Upper lobe of left lung (tissue), 6 donors: ENCODE measurements around the gene TEX44. TPM values are rescaled to one million over a fixed set of nuclear protein-coding genes. Genes with fewer than 3 reads are reported as not detected.
A peak's percentile ranks its signal among the peaks of the same experiment; 100 is the strongest.

Experiments used
- ATAC-seq, 2 donors: fragments of 200-7000 bp; cut with Tn5 transposase; one replicate each; pipeline ENCODE4 v1.9.1; 2022; ENCODE audit warnings: mild to moderate bottlenecking in 2 of 2, moderate library complexity in 2 of 2; ENCODE audit not compliant: low FRiP score in 2 of 2
- DNase-seq, 2 donors: peaks; one replicate each; pipeline ENCODE4 v3.0.0-alpha.2; 2019 to 2020
- H3K27ac ChIP-seq, 4 donors: fragments of 200-600 bp; sonication (generic); one replicate each; pipeline ENCODE4 v1.5.1; 2016 to 2019
- H3K27me3 ChIP-seq, 4 donors: fragments of 200-600 bp; sonication (generic); one replicate each; pipeline ENCODE4 v1.5.1; 2017 to 2019
- H3K36me3 ChIP-seq, 4 donors: fragments of 200-600 bp; sonication (generic); one replicate each; pipeline ENCODE4 v1.5.1; 2016 to 2019
- H3K4me1 ChIP-seq, 4 donors: fragments of 200-600 bp; sonication (generic); one replicate each; pipeline ENCODE4 v1.5.1; 2018 to 2019
- H3K4me3 ChIP-seq, 4 donors: fragments of 200-600 bp; sonication (generic); one replicate each; pipeline ENCODE4 v1.5.1; 2017 to 2019; ENCODE audit warnings: mild to moderate bottlenecking in 2 of 4, moderate library complexity in 1 of 4
- H3K9me3 ChIP-seq, 4 donors: fragments of 200-600 bp; sonication (generic); one replicate each; pipeline ENCODE4 v1.5.1; 2018 to 2019
- CTCF ChIP-seq, 6 experiments: fragments of 450-650 bp in 4 of 6; fragments of 200-600 bp in 2 of 6; sonication (generic) in 2 of 6; IDR thresholded peaks; one replicate each; pipeline ENCODE4 v1.5.1; 2016 to 2019; ENCODE audit warnings: antibody characterized with exemption in 6 of 6
- EP300 ChIP-seq, 4 donors: sonication (generic); formaldehyde crosslinking; IDR thresholded peaks; one replicate each; pipeline ENCODE4 v1.5.1; 2017; ENCODE audit warnings: antibody characterized with exemption in 4 of 4, control low read depth in 2 of 4
- POLR2A ChIP-seq, 4 donors: fragments of 450-650 bp; IDR thresholded peaks; one replicate each; pipeline ENCODE4 v1.5.1; 2016 to 2017; ENCODE audit warnings: antibody characterized with exemption in 4 of 4, mild to moderate bottlenecking in 2 of 4
- POLR2AphosphoS5 ChIP-seq, 2 donors: sonication (generic); formaldehyde crosslinking; IDR thresholded peaks; one replicate each; pipeline ENCODE4 v1.5.1; 2017; ENCODE audit warnings: antibody characterized with exemption in 2 of 2
- WGBS, 2 donors: methylation state at CpG; one replicate each; pipeline ENCODE4 v1.1.5; 2017 to 2018; 5-methylcytosine and 5-hydroxymethylcytosine counted together
- total RNA-seq, 6 donors: library from RNA; depleted of rRNA in 4 of 6; stranded (reverse); fragments of >200 nt in 4 of 6; gene quantifications; one replicate each; pipeline versions ENCODE4 v1.1.0 to v1.2.1, GENCODE V29; 2016 to 2021
- donor health status: DM: no; HTN: no; CAD: no; lungs with moderate emphysema.
- donor health status: DM: no; HTN: yes; CAD: no; lungs with severe emphysema.

TEX44 gene
- total RNA-seq = not detected

GRCh38 chr2:231592636-231593145 lies at the start of gene TEX44:
Gene TEX44 (plus strand): TSS chr2:231592864. CDS start chr2:231592952, 88 bp downstream.
- Histone ChIP-seq H3K9me3 (no peaks in the 10 kb centered on the region), H3K27me3 (no peaks in the 10 kb centered on the region), H3K4me1 (no peaks in the 10 kb centered on the region), H3K27ac (no peak within 1 kb of the TSS), H3K4me3 (no peak within 1 kb of the TSS), H3K36me3 (no peaks in the 10 kb centered on the region)
- 75 to 96% methylated on average over 2 to 6 of the region's 6 CpGs for WGBS, 2 donors
- no peak for TF ChIP-seq POLR2A (IDR thresholded peaks at IDR 0.05)
- no peak for TF ChIP-seq EP300 (IDR thresholded peaks at IDR 0.05)
- no peak for TF ChIP-seq CTCF (IDR thresholded peaks at IDR 0.05)
- no peak for TF ChIP-seq POLR2AphosphoS5 (IDR thresholded peaks at IDR 0.05)
- DNase-seq = no peak
- ATAC-seq = no peak

GRCh38 chr2:231545105-231545902 lies 47.4 kb upstream of the TEX44 start:
- Histone ChIP-seq H3K9me3 (peaks cover 0 to 13% (median 8%) of the 10 kb centered on the region in 4 donors), H3K27me3 (no peaks in the 10 kb centered on the region), H3K36me3 (no peaks in the 10 kb centered on the region), H3K4me3 (no peak overlapping the region), H3K4me1 (peaks cover 16 to 32% (median 25%) of the 10 kb centered on the region in 4 donors), H3K27ac (peak overlapping the region; percentile 50 to 86 (median 78))
- WGBS, 2 donors = 31% methylated on average over 14 of the region's 14 CpGs
- DNase-seq = peak in 1 of 2 donors; percentile 78
- ATAC-seq = peak; percentile 90 to 91
- peak in 1 of 2 donors; percentile 78 for TF ChIP-seq POLR2AphosphoS5 (IDR thresholded peaks at IDR 0.05)
- TF ChIP-seq CTCF (IDR thresholded peaks at IDR 0.05) = no peak
- TF ChIP-seq EP300 (IDR thresholded peaks at IDR 0.05) = peak in 1 of 4 donors; percentile 56
- TF ChIP-seq POLR2A (IDR thresholded peaks at IDR 0.05) = no peak

GRCh38 chr2:231546014-231546715 lies 46.5 kb upstream of the TEX44 start:
- peak overlapping the region; percentile 50 to 86 (median 78) for H3K27ac ChIP-seq
- DNase-seq (no peak), ATAC-seq (no peak)
- WGBS, 2 donors = 73 to 79% methylated on average over 12 to 13 of the region's 13 CpGs
- H3K36me3 ChIP-seq = no peaks in the 10 kb centered on the region
- no peaks in the 10 kb centered on the region for H3K27me3 ChIP-seq
- peaks cover 16 to 33% (median 25%) of the 10 kb centered on the region in 4 donors for H3K4me1 ChIP-seq
- peaks cover 0 to 13% (median 8%) of the 10 kb centered on the region in 4 donors for H3K9me3 ChIP-seq
- no peak overlapping the region for H3K4me3 ChIP-seq
- TF ChIP-seq CTCF (IDR thresholded peaks at IDR 0.05) = no peak
- TF ChIP-seq POLR2A (IDR thresholded peaks at IDR 0.05) = no peak
- TF ChIP-seq POLR2AphosphoS5 (IDR thresholded peaks at IDR 0.05) = no peak
- TF ChIP-seq EP300 (IDR thresholded peaks at IDR 0.05) = no peak

GRCh38 chr2:231547315-231548110 lies 45.2 kb upstream of the TEX44 start:
- TF ChIP-seq EP300 (IDR thresholded peaks at IDR 0.05) (no peak), POLR2AphosphoS5 (IDR thresholded peaks at IDR 0.05) (no peak), CTCF (IDR thresholded peaks at IDR 0.05) (no peak), POLR2A (IDR thresholded peaks at IDR 0.05) (no peak)
- Histone ChIP-seq H3K36me3 (no peaks in the 10 kb centered on the region), H3K4me1 (peaks cover 16 to 26% (median 21%) of the 10 kb centered on the region in 4 donors), H3K27me3 (no peaks in the 10 kb centered on the region), H3K4me3 (no peak overlapping the region), H3K9me3 (peaks cover 0 to 12% (median 9%) of the 10 kb centered on the region in 4 donors), H3K27ac (no peak overlapping the region)
- DNase-seq = no peak
- ATAC-seq = no peak
- WGBS, 2 donors = 95 to 96% methylated on average over 12 of the region's 12 CpGs
